GM15510 (cell line): ENCODE results near the gene ENKD1.

Experiments used
- POLR2A ChIP-seq: IDR thresholded peaks from 3 replicates; pipeline ENCODE4 v1.6.1; 2011; ENCODE audit warnings: borderline replicate concordance; ENCODE audit not compliant: insufficient read length; ENCODE audit errors: extremely low read depth

ENKD1 gene

GRCh38 chr16:67628216-67628615 is 38.3 kb downstream of the ENKD1 start:
- no peak for TF ChIP-seq POLR2A

GRCh38 chr16:67613808-67614207 is 52.7 kb downstream of the ENKD1 start:
- TF ChIP-seq POLR2A = no peak
